ENCODE measurements around the gene RAB3GAP1.
"Not testable (repeated sequence)": the region's sequence is repeated elsewhere in the genome, so short reads cannot be mapped to it uniquely, and the experiment has no call there.

The RAB3GAP1 gene

GRCh38 chr2:135052042-135052876 is at the start of gene RAB3GAP1:
TSS of gene RAB3GAP1 (plus strand) at chr2:135052292. CDS start at chr2:135052308, 16 bp downstream.
- peak; percentile 66 to 72 for DNase-seq

GRCh38 chr2:135002836-135003235 is 49.3 kb upstream of the RAB3GAP1 start:
- DNase-seq, result no peak

GRCh38 chr2:135004005-135004746 is 47.9 kb upstream of the RAB3GAP1 start:
- DNase-seq, result peak; percentile 70 to 79

GRCh38 chr2:135005753-135006152 is 46.3 kb upstream of the RAB3GAP1 start:
- no peak for DNase-seq

GRCh38 chr2:135009339-135009738 is 42.8 kb upstream of the RAB3GAP1 start:
- no peak for DNase-seq

- DNase-seq, result no peak
These were observed 41.7 kb upstream of the RAB3GAP1 start for GRCh38 chr2:135010200-135010942.

GRCh38 chr2:135011633-135012032 is 40.5 kb upstream of the RAB3GAP1 start:
- no peak for DNase-seq

GRCh38 chr2:135021618-135022017 is 30.5 kb upstream of the RAB3GAP1 start:
- DNase-seq, result no peak

GRCh38 chr2:135022952-135023880 is 28.9 kb upstream of the RAB3GAP1 start:
- DNase-seq, result no peak

- DNase-seq, result no peak
These were observed 28.1 kb upstream of the RAB3GAP1 start for GRCh38 chr2:135023886-135024485.

GRCh38 chr2:135029481-135030134 is 22.5 kb upstream of the RAB3GAP1 start:
- DNase-seq, result no peak

GRCh38 chr2:135030826-135031225 is 21.3 kb upstream of the RAB3GAP1 start:
- no peak for DNase-seq

GRCh38 chr2:135033216-135033615 is 18.9 kb upstream of the RAB3GAP1 start:
- not testable (repeated sequence) for DNase-seq

- no peak for DNase-seq
These were observed 14.3 kb upstream of the RAB3GAP1 start for GRCh38 chr2:135037831-135038230.

GRCh38 chr2:135043345-135043744 is 8.7 kb upstream of the RAB3GAP1 start:
- DNase-seq, result no peak

GRCh38 chr2:135047300-135047699 is 4.8 kb upstream of the RAB3GAP1 start, which contains the start of gene MAP3K19:
TSS of gene MAP3K19 (minus strand) at chr2:135047447. CDS start at chr2:135024647, 22,800 bp downstream.
- DNase-seq, result no peak

GRCh38 chr2:135048122-135048521 is 4.0 kb upstream of the RAB3GAP1 start:
- no peak for DNase-seq

- DNase-seq, result no peak
These were observed 2.0 kb upstream of the RAB3GAP1 start for GRCh38 chr2:135050132-135050531.

GRCh38 chr2:135050684-135051083 is 1.4 kb upstream of the RAB3GAP1 start:
- DNase-seq, result no peak

GRCh38 chr2:135052997-135053474 is 944 bp downstream of the RAB3GAP1 start:
- no peak for DNase-seq

Measured in NCI-H2081 (cell line).